HG03159 (cell line): ENCODE results near the gene G3BP1.
"Not testable (repeated sequence)": the region's sequence is repeated elsewhere in the genome, so short reads cannot be mapped to it uniquely, and the experiment has no call there.

Source experiments
- ATAC-seq: cut with Tn5 transposase; IDR thresholded peaks from one replicate; pipeline ENCODE4 v1.9.1; 2021; ENCODE audit warnings: mild to moderate bottlenecking, moderate library complexity; ENCODE audit not compliant: unreplicated experiment

The G3BP1 gene

GRCh38 chr5:151751593-151751992, 20.2 kb upstream of the G3BP1 start:
- no peak for ATAC-seq

- no peak for ATAC-seq
Observed at GRCh38 chr5:151755383-151755782, 16.4 kb upstream of the G3BP1 start.

GRCh38 chr5:151757233-151758140, 14.3 kb upstream of the G3BP1 start:
- peak; percentile 22 for ATAC-seq

- peak; percentile 19 for ATAC-seq
Observed at GRCh38 chr5:151758141-151758429, 13.7 kb upstream of the G3BP1 start.

GRCh38 chr5:151758430-151759241, 13.1 kb upstream of the G3BP1 start, which contains the start of gene ATOX1:
Gene ATOX1, minus strand, starts transcription at chr5:151758631. Its CDS starts 80 bp downstream, at chr5:151758551.
- peak; percentile 98 for ATAC-seq

GRCh38 chr5:151764801-151765200, 7.0 kb upstream of the G3BP1 start:
- no peak for ATAC-seq

- no peak for ATAC-seq
Observed at GRCh38 chr5:151766975-151767374, 4.8 kb upstream of the G3BP1 start.

GRCh38 chr5:151770383-151771258, 1.1 kb upstream of the G3BP1 start:
- ATAC-seq = peak; percentile 31

GRCh38 chr5:151772029-151772845, 483 bp downstream of the G3BP1 start:
- ATAC-seq = peak; percentile 9

GRCh38 chr5:151772846-151773561, 1.2 kb downstream of the G3BP1 start:
- no peak for ATAC-seq

- ATAC-seq = no peak
Observed at GRCh38 chr5:151773951-151774350, 2.2 kb downstream of the G3BP1 start.

- no peak for ATAC-seq
Observed at GRCh38 chr5:151775025-151775606, 3.4 kb downstream of the G3BP1 start.

- ATAC-seq = peak; percentile 58
Observed at GRCh38 chr5:151779531-151780125, 7.9 kb downstream of the G3BP1 start.

GRCh38 chr5:151780348-151780747, 8.6 kb downstream of the G3BP1 start:
- no peak for ATAC-seq

- ATAC-seq = no peak
Observed at GRCh38 chr5:151781201-151781600, 9.4 kb downstream of the G3BP1 start.

GRCh38 chr5:151783664-151784063, 11.9 kb downstream of the G3BP1 start:
- ATAC-seq = not testable (repeated sequence)

- no peak for ATAC-seq
Observed at GRCh38 chr5:151784141-151784540, 12.4 kb downstream of the G3BP1 start.

- ATAC-seq = no peak
Observed at GRCh38 chr5:151786468-151786867, 14.7 kb downstream of the G3BP1 start.

- ATAC-seq = no peak
Observed at GRCh38 chr5:151787817-151788216, 16.1 kb downstream of the G3BP1 start.
